Inferior parietal cortex (tissue), 1 donor: ENCODE measurements around the gene ASCL3.
"Not testable (repeated sequence)": the region's sequence is repeated elsewhere in the genome, so short reads cannot be mapped to it uniquely, and the experiment has no call there.

Source experiments
- DNase-seq: peaks from one replicate; pipeline ENCODE4 v3.0.0-alpha.2; 2016; ENCODE audit errors: extremely low spot score

Gene ASCL3

GRCh38 chr11:8910649-8911026, 32.2 kb downstream of the ASCL3 start:
- no peak for DNase-seq

- no peak for DNase-seq
Observed at GRCh38 chr11:8908099-8908498, 34.7 kb downstream of the ASCL3 start.

- DNase-seq: no peak
Observed at GRCh38 chr11:8907116-8907515, 35.7 kb downstream of the ASCL3 start.

GRCh38 chr11:8905528-8906165, 37.2 kb downstream of the ASCL3 start:
- no peak for DNase-seq

GRCh38 chr11:8899119-8899753, 43.6 kb downstream of the ASCL3 start:
- DNase-seq: no peak

GRCh38 chr11:8891185-8891584, 51.6 kb downstream of the ASCL3 start:
- DNase-seq: not testable (repeated sequence)
